Natural killer cell (primary cell): ENCODE results near the gene SEMG1. TPM values are rescaled to one million over a fixed set of nuclear protein-coding genes. Genes with fewer than 3 reads are reported as not detected.

Experiments
- ATAC-seq, 3 donors: fragments of 150-1000 bp in 2 of 3; fragments of 200-7000 bp in 1 of 3; cut with Tn5 transposase; 1 replicate in 1 of 3; 2 replicates in 2 of 3; pipeline ENCODE4 v1.10.0; 2021; ENCODE audit warnings: mild to moderate bottlenecking in 2 of 3, moderate library complexity in 2 of 3
- DNase-seq, 2 donors: peaks; one replicate each; pipeline versions ENCODE4 v3.0.0 to v3.0.0-alpha.2; 2013 to 2021; ENCODE audit warnings: mixed read lengths in 1 of 2
- H3K27ac ChIP-seq: one replicate; pipeline ENCODE4 v1.5.1; 2013; ENCODE audit warnings: mild to moderate bottlenecking, low read length
- H3K27me3 ChIP-seq: one replicate; pipeline ENCODE4 v1.6.1; 2013; ENCODE audit warnings: low read length; ENCODE audit not compliant: control insufficient read depth, insufficient read depth
- H3K36me3 ChIP-seq: one replicate; pipeline ENCODE4 v1.6.1; 2013; ENCODE audit warnings: low read length; ENCODE audit not compliant: control insufficient read depth, insufficient read depth
- H3K4me1 ChIP-seq: one replicate; pipeline ENCODE4 v1.6.1; 2013; ENCODE audit warnings: low read length; ENCODE audit not compliant: control insufficient read depth, insufficient read depth
- H3K4me3 ChIP-seq: one replicate; pipeline ENCODE4 v1.5.1; 2013; ENCODE audit warnings: low read length
- H3K9me3 ChIP-seq: one replicate; pipeline ENCODE4 v1.6.1; 2013; ENCODE audit warnings: low read length; ENCODE audit not compliant: control insufficient read depth, insufficient read depth
- H3K27ac Mint-ChIP-seq, 2 donors: one replicate each; pipeline ENCODE4 v1.8.0; 2022; ENCODE audit warnings: mild to moderate bottlenecking in 2 of 2, mixed read lengths in 2 of 2, moderate library complexity in 1 of 2
- H3K27me3 Mint-ChIP-seq, 2 donors: one replicate each; pipeline ENCODE4 v1.8.0; 2022; ENCODE audit warnings: low read depth in 2 of 2, mixed read lengths in 2 of 2
- H3K36me3 Mint-ChIP-seq: one replicate; pipeline ENCODE4 v1.8.0; 2022; ENCODE audit warnings: mixed read lengths
- H3K4me1 Mint-ChIP-seq, 2 donors: one replicate each; pipeline ENCODE4 v1.8.0; 2022; ENCODE audit warnings: mixed read lengths in 2 of 2
- H3K4me3 Mint-ChIP-seq: one replicate; pipeline ENCODE4 v1.8.0; 2022; ENCODE audit warnings: mild to moderate bottlenecking, moderate library complexity, mixed read lengths
- H3K9me3 Mint-ChIP-seq, 2 donors: one replicate each; pipeline ENCODE4 v1.8.0; 2022; ENCODE audit warnings: mixed read lengths in 2 of 2
- CTCF ChIP-seq: fragments of 200-600 bp; IDR thresholded peaks from one replicate; pipeline ENCODE4 v1.8.0; 2022; ENCODE audit warnings: antibody characterized with exemption
- WGBS: methylation state at CpG from one replicate; pipeline ENCODE4 v1.1.7; 2013; ENCODE audit warnings: missing lambda C conversion rate; ENCODE audit not compliant: insufficient coverage; 5-methylcytosine and 5-hydroxymethylcytosine counted together
- intact Hi-C: fragments of 100-400 bp; cut with micrococcal nuclease; formaldehyde crosslinking; loops from one replicate; pipeline ENCODE4 v1.14.2; 2022
- total RNA-seq, 4 donors: library from RNA; stranded (reverse); fragments of 120-200 nt in 1 of 4; gene quantifications; one replicate each; pipeline versions ENCODE4 v1.2.3 to v1.2.4, GENCODE V29; 2013 to 2022

Gene SEMG1
- total RNA-seq, 3 donors from 2014 or later (not counting 1 experiment from before 2014, with no cell fraction given): not detected

GRCh38 chr20:45254383-45255262 is 47.8 kb downstream of the SEMG1 start, which contains the start of gene SLPI:
Gene SLPI, minus strand, starts transcription at chr20:45254564. Its CDS starts 21 bp downstream, at chr20:45254543.
- Histone ChIP-seq H3K27me3 (peaks cover 14% of the 10 kb centered on the region), H3K4me3 (no peak within 1 kb of the TSS), H3K4me1 (no peaks in the 10 kb centered on the region), H3K36me3 (no peaks in the 10 kb centered on the region), H3K27ac (no peak within 1 kb of the TSS), H3K9me3 (no peaks in the 10 kb centered on the region)
- Mint-ChIP-seq H3K36me3 (no peaks in the 10 kb centered on the region), H3K27ac (no peak within 1 kb of the TSS), H3K27me3 (peaks cover 13 to 34% of the 10 kb centered on the region in 2 donors), H3K9me3 (no peaks in the 10 kb centered on the region), H3K4me1 (no peaks in the 10 kb centered on the region), H3K4me3 (no peak within 1 kb of the TSS)
- no peak for ATAC-seq
- intact Hi-C loops: no loop called here
- 46% methylated on average over 7 of the region's 7 CpGs for WGBS
- DNase-seq: no peak
- TF ChIP-seq CTCF: no peak

- no peak overlapping the region for H3K27ac ChIP-seq
- no peaks in the 10 kb centered on the region for H3K4me1 Mint-ChIP-seq
- H3K27me3 Mint-ChIP-seq: peaks cover 12 to 34% of the 10 kb centered on the region in 2 donors
- no peak overlapping the region for H3K27ac Mint-ChIP-seq
- no peak overlapping the region for H3K4me3 Mint-ChIP-seq
- DNase-seq (no peak), ATAC-seq (no peak)
- H3K36me3 ChIP-seq: no peaks in the 10 kb centered on the region
- peaks cover 9% of the 10 kb centered on the region for H3K27me3 ChIP-seq
- H3K9me3 ChIP-seq: no peaks in the 10 kb centered on the region
- intact Hi-C loops: no loop called here
- 78% methylated on average over 3 of the region's 3 CpGs for WGBS
- no peaks in the 10 kb centered on the region for H3K9me3 Mint-ChIP-seq
- H3K36me3 Mint-ChIP-seq: no peaks in the 10 kb centered on the region
- no peaks in the 10 kb centered on the region for H3K4me1 ChIP-seq
- no peak overlapping the region for H3K4me3 ChIP-seq
- TF ChIP-seq CTCF: no peak
Observed at GRCh38 chr20:45257161-45257560, 50.3 kb downstream of the SEMG1 start.

- Mint-ChIP-seq H3K4me3 (no peak overlapping the region), H3K9me3 (no peaks in the 10 kb centered on the region), H3K27ac (no peak overlapping the region), H3K36me3 (no peaks in the 10 kb centered on the region), H3K27me3 (peaks cover 15 to 35% of the 10 kb centered on the region in 2 donors), H3K4me1 (no peaks in the 10 kb centered on the region)
- H3K4me3 ChIP-seq: no peak overlapping the region
- intact Hi-C loops: no loop called here
- no peak for DNase-seq
- H3K9me3 ChIP-seq: no peaks in the 10 kb centered on the region
- ATAC-seq: no peak
- H3K4me1 ChIP-seq: no peaks in the 10 kb centered on the region
- H3K36me3 ChIP-seq: no peaks in the 10 kb centered on the region
- peaks cover 6% of the 10 kb centered on the region for H3K27me3 ChIP-seq
- H3K27ac ChIP-seq: no peak overlapping the region
- TF ChIP-seq CTCF: no peak
- WGBS: 97% methylated on average over 7 of the region's 7 CpGs
Observed at GRCh38 chr20:45257711-45258110, 50.9 kb downstream of the SEMG1 start.
